ENCODE measurements around the gene AGRP.
A peak's percentile ranks its signal among the peaks of the same experiment; 100 is the strongest.
"Not testable (repeated sequence)": the region's sequence is repeated elsewhere in the genome, so short reads cannot be mapped to it uniquely, and the experiment has no call there.

AGRP gene

GRCh38 chr16:67504031-67505021, 21.0 kb upstream of the AGRP start:
- DNase-seq = no peak

- no peak for DNase-seq
These were observed 15.8 kb upstream of the AGRP start for GRCh38 chr16:67499106-67499505.

- DNase-seq = no peak
These were observed 7.2 kb upstream of the AGRP start for GRCh38 chr16:67490335-67491096.

- no peak for DNase-seq
These were observed 6.2 kb upstream of the AGRP start for GRCh38 chr16:67489401-67490083.

GRCh38 chr16:67487561-67487960, 4.2 kb upstream of the AGRP start:
- DNase-seq = not testable (repeated sequence)

- no peak for DNase-seq
These were observed 3.5 kb upstream of the AGRP start for GRCh38 chr16:67486805-67487204.

- no peak for DNase-seq
These were observed 581 bp upstream of the AGRP start for GRCh38 chr16:67483731-67484525.

- DNase-seq = peak; percentile 58
These were observed 968 bp downstream of the AGRP start for GRCh38 chr16:67482233-67482924.

GRCh38 chr16:67481561-67482232, 1.6 kb downstream of the AGRP start:
- DNase-seq = peak; percentile 77

- DNase-seq = peak; percentile 99
These were observed 2.4 kb downstream of the AGRP start, which contains the start of gene ATP6V0D1 for GRCh38 chr16:67480833-67481560. TSS of gene ATP6V0D1 (minus strand) at chr16:67481157. CDS start at chr16:67481086, 71 bp downstream.

GRCh38 chr16:67477960-67478554, 5.3 kb downstream of the AGRP start:
- no peak for DNase-seq

GRCh38 chr16:67474551-67475455, 8.5 kb downstream of the AGRP start:
- no peak for DNase-seq

- DNase-seq = no peak
These were observed 11.5 kb downstream of the AGRP start for GRCh38 chr16:67471758-67472384.

GRCh38 chr16:67470359-67470758, 13.0 kb downstream of the AGRP start:
- no peak for DNase-seq

GRCh38 chr16:67468731-67469130, 14.6 kb downstream of the AGRP start:
- no peak for DNase-seq

GRCh38 chr16:67466581-67466980, 16.8 kb downstream of the AGRP start:
- no peak for DNase-seq

GRCh38 chr16:67464565-67464964, 18.8 kb downstream of the AGRP start:
- no peak for DNase-seq

- DNase-seq = no peak
These were observed 19.7 kb downstream of the AGRP start for GRCh38 chr16:67463691-67464090.
